WI38 (cell line): ENCODE measurements around the gene GSG1L.

Experiments used
- H3K4me3 ChIP-seq: 2 replicates; pipeline ENCODE4 v1.5.1; 2011; ENCODE audit warnings: low read depth, mild to moderate bottlenecking, control low read depth, low read length
- CTCF ChIP-seq: IDR thresholded peaks from 2 replicates; pipeline ENCODE4 v1.5.1; 2012; ENCODE audit warnings: low read depth, mild to moderate bottlenecking, control low read depth, low read length

The GSG1L gene

DNA sequence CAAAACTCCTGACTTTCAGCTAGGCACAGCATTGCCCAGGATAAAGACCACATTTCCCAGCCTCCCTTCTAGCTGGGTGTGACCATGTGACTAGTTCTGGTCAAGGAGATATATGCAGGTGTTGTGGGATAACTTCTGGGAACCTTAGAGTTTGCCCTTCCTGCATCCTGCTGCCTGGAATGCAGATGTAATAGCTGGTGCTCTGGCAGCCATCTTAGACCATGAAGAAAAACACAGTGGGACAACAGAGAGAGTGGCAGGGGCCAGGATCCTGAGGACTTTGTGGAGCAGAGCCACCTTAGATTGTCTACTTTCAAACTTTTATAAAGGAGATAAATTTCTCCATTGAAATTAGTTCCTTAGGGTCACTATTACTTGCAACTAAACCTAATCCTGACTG, 101.3 kb downstream of the GSG1L start:
- no peak overlapping the region for H3K4me3 ChIP-seq
- no peak for TF ChIP-seq CTCF

DNA sequence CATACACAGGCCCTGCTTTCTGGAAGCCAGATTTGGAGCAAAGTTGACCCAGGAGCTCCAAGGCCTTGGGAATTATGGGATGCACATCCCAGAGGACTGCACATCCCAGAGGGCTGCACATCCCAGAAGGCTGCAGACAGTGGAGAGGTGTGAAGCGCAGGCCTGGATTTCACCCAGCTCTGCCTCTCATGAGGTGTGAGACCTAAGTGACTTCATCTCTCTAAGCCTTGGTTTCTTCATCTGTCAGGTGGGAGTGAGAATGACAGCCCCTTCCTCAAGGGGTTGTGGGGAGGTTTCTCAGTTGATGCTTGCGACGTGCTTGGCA, 102.3 kb downstream of the GSG1L start:
- no peak for TF ChIP-seq CTCF
- no peak overlapping the region for H3K4me3 ChIP-seq

DNA sequence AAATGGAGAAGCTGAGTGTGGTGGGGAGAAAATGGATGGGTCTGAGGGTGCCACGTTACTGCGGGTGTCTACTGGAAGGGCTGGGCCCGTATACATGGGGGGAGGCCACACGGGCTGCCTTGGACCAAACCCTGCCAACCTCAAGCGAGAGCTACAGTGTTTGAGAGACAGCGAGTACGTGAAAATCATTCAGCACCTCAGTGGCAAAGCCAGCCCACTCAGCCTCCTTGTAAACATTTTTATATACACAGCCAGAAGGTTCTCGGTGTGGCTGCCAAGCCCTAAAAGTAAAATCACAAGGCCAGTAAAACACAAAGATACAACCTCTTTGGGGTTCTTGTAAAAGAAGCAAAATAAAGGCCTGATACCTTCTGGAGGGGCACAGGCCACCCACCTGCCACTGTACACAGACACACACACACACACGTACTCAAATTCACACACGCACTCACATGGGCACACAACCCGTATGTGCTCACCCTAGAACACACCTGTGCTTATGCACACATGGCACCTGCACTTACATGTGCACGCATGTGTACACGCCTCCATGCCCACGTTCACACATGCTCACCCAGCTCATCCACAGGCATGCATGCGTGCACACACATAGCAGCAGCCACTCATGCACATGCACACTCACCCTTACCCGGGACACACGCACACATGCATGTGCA, 102.8 kb downstream of the GSG1L start:
- no peak overlapping the region for H3K4me3 ChIP-seq
- TF ChIP-seq CTCF, result no peak

- no peak overlapping the region for H3K4me3 ChIP-seq
- TF ChIP-seq CTCF, result no peak
Measured at GRCh38 chr16:27959914-27960313, 103.6 kb downstream of the GSG1L start.

DNA sequence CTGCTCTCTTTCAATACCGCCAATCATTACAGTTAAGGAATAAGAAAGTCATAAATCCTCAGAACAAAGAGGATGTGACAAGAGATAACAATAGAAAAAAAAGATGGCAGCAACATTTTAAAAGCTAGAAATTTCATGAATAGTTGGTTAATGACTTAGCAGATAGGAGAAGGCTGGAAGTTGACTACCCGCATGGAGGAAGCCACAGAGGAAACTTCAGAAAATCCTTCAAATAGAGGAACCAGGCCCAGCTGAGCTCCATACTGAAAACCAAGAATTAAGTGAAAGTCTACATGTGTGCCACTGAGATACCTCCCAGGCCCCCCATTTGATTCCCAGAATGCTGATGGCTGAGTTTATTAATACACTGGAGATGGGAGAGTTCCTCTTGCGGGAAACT, 109.3 kb downstream of the GSG1L start:
- H3K4me3 ChIP-seq, result no peak overlapping the region
- no peak for TF ChIP-seq CTCF

DNA sequence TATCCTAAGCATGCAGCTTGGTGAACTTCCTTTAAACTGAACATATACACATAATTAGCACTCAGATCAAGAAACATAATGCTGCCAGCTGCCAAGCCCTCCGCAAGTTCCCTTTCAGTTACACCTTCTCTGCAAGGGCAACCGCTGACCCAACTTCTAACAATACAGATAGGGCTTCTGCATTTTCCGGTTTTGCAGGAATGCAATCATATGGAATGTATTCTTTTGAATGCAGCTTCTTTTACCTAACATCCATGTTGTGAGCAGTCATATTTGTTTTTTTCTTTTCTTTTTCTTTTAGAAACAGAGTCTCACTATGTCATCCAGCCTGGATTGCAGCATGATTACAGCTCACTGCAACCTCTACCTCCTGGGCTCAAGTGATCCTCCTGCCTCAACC, 110.7 kb downstream of the GSG1L start:
- H3K4me3 ChIP-seq, result no peak overlapping the region
- TF ChIP-seq CTCF, result no peak

DNA sequence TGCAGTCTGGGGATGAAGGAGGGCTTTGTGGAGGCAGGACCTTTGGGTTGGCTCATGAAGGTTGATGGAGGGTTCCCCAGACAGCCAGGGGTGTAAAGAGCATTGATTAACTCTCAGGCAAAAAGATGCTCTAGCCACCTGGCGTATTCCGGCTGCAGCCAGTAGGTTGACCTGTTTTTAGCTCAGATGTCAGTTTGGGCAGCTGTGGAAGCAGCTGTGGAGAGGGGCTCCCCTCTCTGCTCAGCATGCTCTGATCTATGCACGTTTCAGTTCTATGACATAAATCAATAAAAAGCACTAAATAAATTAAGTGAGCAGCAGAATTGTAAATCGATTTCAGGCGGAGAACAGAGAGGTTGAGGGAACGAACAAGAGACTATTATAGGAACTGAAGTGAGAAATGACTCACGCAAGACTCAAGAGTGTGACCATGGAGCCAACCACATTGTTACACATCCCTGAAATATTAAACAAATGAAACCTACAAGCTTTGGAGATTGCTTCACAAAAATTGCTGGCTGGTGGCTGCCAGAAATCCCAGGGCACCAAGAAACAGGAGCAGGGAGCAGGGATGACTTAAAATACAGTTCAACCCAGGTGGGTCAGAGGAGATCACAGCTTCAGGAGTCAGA, 111.9 kb downstream of the GSG1L start:
- no peak overlapping the region for H3K4me3 ChIP-seq
- no peak for TF ChIP-seq CTCF
